ENCODE results near the gene CGA. TPM values are rescaled to one million over a fixed set of nuclear protein-coding genes. Genes with fewer than 3 reads are reported as not detected.
A peak's percentile ranks its signal among the peaks of the same experiment; 100 is the strongest.

The CGA gene
- polyA plus RNA-seq, 1 of the 3 experiments (the other 2 are of a cell fraction): 0.10 TPM

DNA sequence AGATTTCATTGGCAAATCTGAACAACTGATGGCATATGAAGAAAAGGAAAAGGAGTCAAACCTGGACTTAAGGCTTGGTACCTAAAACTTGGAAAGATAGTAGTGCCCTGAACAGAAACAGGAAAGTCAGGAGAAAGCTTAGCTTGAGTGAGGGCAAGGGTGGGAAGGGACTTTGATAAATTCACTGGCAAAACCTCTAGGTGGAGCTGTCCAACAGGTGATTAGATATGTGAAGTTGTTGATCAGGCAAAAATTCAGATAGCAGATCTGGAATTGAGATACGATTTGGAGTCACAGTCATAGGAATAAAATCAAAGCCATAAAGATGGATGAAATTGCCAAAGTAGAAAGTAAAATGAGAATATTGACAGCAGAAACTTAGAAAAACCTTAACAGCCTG, 44.3 kb upstream of the CGA start:
- TF ChIP-seq RAD21 (IDR thresholded peaks at IDR 0.05; ENCODE audit: low read length): peak; percentile 84
- no peak for TF ChIP-seq USF2 (IDR thresholded peaks at IDR 0.05; ENCODE audit: borderline replicate concordance, low read depth, low read length)
- no peak for TF ChIP-seq MXI1 (IDR thresholded peaks at IDR 0.05; ENCODE audit: low read depth, low read length)
- TF ChIP-seq, protein P1, sequence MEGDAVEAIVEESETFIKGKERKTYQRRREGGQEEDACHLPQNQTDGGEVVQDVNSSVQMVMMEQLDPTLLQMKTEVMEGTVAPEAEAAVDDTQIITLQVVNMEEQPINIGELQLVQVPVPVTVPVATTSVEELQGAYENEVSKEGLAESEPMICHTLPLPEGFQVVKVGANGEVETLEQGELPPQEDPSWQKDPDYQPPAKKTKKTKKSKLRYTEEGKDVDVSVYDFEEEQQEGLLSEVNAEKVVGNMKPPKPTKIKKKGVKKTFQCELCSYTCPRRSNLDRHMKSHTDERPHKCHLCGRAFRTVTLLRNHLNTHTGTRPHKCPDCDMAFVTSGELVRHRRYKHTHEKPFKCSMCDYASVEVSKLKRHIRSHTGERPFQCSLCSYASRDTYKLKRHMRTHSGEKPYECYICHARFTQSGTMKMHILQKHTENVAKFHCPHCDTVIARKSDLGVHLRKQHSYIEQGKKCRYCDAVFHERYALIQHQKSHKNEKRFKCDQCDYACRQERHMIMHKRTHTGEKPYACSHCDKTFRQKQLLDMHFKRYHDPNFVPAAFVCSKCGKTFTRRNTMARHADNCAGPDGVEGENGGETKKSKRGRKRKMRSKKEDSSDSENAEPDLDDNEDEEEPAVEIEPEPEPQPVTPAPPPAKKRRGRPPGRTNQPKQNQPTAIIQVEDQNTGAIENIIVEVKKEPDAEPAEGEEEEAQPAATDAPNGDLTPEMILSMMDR (IDR thresholded peaks at IDR 0.05): peak; percentile 63
- TF ChIP-seq SMC3 (IDR thresholded peaks at IDR 0.05; ENCODE audit: low read depth, low read length): peak; percentile 57
- CTCF ChIA-PET: interaction anchor here (0.9 to 1.7 kb wide), 8 partner anchors 9 to 360 kb away, joined by 3 to 6 read pairs (median 4); no protein-coding TSS in a partner anchor

DNA sequence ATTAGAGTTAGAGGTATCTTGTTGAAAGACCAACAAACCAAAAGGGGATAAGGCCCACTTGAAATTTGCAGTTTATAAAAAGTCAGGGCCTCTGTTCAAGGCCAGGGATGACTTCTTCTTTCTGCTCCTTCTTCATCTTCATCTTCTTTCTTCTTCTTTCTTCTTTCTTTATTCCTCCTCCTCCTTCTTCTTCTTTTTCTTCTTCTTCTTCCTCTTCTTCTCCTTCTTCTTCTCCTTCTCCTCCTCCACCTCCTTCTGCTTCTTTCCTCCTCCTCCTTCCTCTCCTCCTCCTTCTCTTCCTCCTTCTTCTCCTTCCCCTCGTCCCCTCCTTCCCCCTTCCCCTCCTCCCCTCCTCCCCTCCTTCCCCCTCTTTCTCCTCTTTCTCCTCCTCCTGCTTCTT, 42.1 kb upstream of the CGA start:
- no peaks in the 10 kb centered on the region for H3K36me3 ChIP-seq (replicated peaks in 1 of 2; ENCODE audit: control insufficient read depth in 1 of 2, insufficient read depth in 2 of 2, low read length in 1 of 2)
- H3K79me2 ChIP-seq (ENCODE audit: insufficient read depth): no peaks in the 10 kb centered on the region
- H3K9ac ChIP-seq: no peak overlapping the region
- H3K9me2 ChIP-seq: no peaks in the 10 kb centered on the region
- H3K9me3 ChIP-seq: no peaks in the 10 kb centered on the region
- H3K4me1 ChIP-seq (ENCODE audit: control insufficient read depth in 1 of 2, insufficient read depth in 2 of 2, low read depth in 1 of 2, low read length in 1 of 2): no peaks in the 10 kb centered on the region
- POLR2A ChIA-PET: no interaction called here
- H3K4me3 ChIP-seq (ENCODE audit: low read depth in 2 of 2, low read length in 1 of 2): no peak overlapping the region
- CTCF ChIA-PET: interaction anchor here (1.3 to 1.9 kb wide), 2 partner anchors 58 to 256 kb away, joined by 6 read pairs; no protein-coding TSS in a partner anchor
- no peaks in the 10 kb centered on the region for H3F3A ChIP-seq (replicated peaks; ENCODE audit: insufficient read depth)
- no peak overlapping the region for H3K4me2 ChIP-seq
- H2AFZ ChIP-seq (ENCODE audit: low read depth): no peak overlapping the region
- no peaks in the 10 kb centered on the region for H4K20me1 ChIP-seq (ENCODE audit: insufficient read depth)
- H3K27me3 ChIP-seq (ENCODE audit: insufficient read depth): no peaks in the 10 kb centered on the region; the same call in 1 of the 2 replicates
- DNase-seq: no peak
- TF ChIP-seq RCOR1 (IDR thresholded peaks at IDR 0.05; ENCODE audit: low read length) (no peak), GATA2 (CRISPR knock-in tag; IDR thresholded peaks at IDR 0.05) (no peak), USF1 (IDR thresholded peaks at IDR 0.05; ENCODE audit: borderline replicate concordance, low read depth) (no peak), RFX5 (IDR thresholded peaks at IDR 0.05; ENCODE audit: low read length) (no peak), MXI1 (IDR thresholded peaks at IDR 0.05; ENCODE audit: low read depth, low read length) (no peak), USF2 (IDR thresholded peaks at IDR 0.05; ENCODE audit: borderline replicate concordance, low read depth, low read length) (no peak), GABPA (IDR thresholded peaks at IDR 0.05; ENCODE audit: low read depth) (no peak), FOXJ3 (CRISPR knock-in tag; IDR thresholded peaks at IDR 0.05) (no peak), SIN3A (IDR thresholded peaks at IDR 0.05; ENCODE audit: borderline replicate concordance, low read depth, low read length) (no peak), RXRA (IDR thresholded peaks at IDR 0.05; ENCODE audit: borderline replicate concordance, low read depth) (no peak), ELF1 (IDR thresholded peaks at IDR 0.05) (no peak)
- TF ChIP-seq, protein P2, sequence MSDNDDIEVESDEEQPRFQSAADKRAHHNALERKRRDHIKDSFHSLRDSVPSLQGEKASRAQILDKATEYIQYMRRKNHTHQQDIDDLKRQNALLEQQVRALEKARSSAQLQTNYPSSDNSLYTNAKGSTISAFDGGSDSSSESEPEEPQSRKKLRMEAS (IDR thresholded peaks at IDR 0.05; ENCODE audit: low read depth): no peak
- TF ChIP-seq, protein P3, sequence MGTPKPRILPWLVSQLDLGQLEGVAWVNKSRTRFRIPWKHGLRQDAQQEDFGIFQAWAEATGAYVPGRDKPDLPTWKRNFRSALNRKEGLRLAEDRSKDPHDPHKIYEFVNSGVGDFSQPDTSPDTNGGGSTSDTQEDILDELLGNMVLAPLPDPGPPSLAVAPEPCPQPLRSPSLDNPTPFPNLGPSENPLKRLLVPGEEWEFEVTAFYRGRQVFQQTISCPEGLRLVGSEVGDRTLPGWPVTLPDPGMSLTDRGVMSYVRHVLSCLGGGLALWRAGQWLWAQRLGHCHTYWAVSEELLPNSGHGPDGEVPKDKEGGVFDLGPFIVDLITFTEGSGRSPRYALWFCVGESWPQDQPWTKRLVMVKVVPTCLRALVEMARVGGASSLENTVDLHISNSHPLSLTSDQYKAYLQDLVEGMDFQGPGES (IDR thresholded peaks at IDR 0.05; ENCODE audit: low read depth, low read length): no peak
- no peak overlapping the region for H3K27ac ChIP-seq (ENCODE audit: low read depth in 2 of 2, low read length in 1 of 2)
- 26% methylated on average over 1 of the region's 1 CpG for WGBS (ENCODE audit: low lambda C conversion rate)

More for the DNA sequence above, 44.3 kb upstream of the CGA start:
- H3K27ac ChIP-seq (ENCODE audit: low read depth in 2 of 2, low read length in 1 of 2): no peak overlapping the region
- H3F3A ChIP-seq (replicated peaks; ENCODE audit: insufficient read depth): no peaks in the 10 kb centered on the region
- no peaks in the 10 kb centered on the region for H3K9me3 ChIP-seq
- no peaks in the 10 kb centered on the region for H4K20me1 ChIP-seq (ENCODE audit: insufficient read depth)
- POLR2A ChIA-PET: interaction anchor here (0.6 kb wide), 1 partner anchor 201 kb away, joined by 3 read pairs; no protein-coding TSS in a partner anchor
- DNase-seq: peak; percentile 42
- H3K4me1 ChIP-seq (ENCODE audit: control insufficient read depth in 1 of 2, insufficient read depth in 2 of 2, low read depth in 1 of 2, low read length in 1 of 2): no peaks in the 10 kb centered on the region
- no peaks in the 10 kb centered on the region; the same call in 1 of the 2 replicates for H3K27me3 ChIP-seq (ENCODE audit: insufficient read depth)
- H3K9me2 ChIP-seq: no peaks in the 10 kb centered on the region
- no peaks in the 10 kb centered on the region for H3K79me2 ChIP-seq (ENCODE audit: insufficient read depth)
- H3K36me3 ChIP-seq (replicated peaks in 1 of 2; ENCODE audit: control insufficient read depth in 1 of 2, insufficient read depth in 2 of 2, low read length in 1 of 2): no peaks in the 10 kb centered on the region
- no peak overlapping the region for H3K4me2 ChIP-seq
- no peak overlapping the region for H3K9ac ChIP-seq
- no peak overlapping the region for H2AFZ ChIP-seq (ENCODE audit: low read depth)
- 3% methylated on average over 1 of the region's 1 CpG for WGBS (ENCODE audit: low lambda C conversion rate)
- no peak overlapping the region for H3K4me3 ChIP-seq (ENCODE audit: low read depth in 2 of 2, low read length in 1 of 2)

Data from SK-N-SH (cell line).